ENCODE measurements around the gene VPS39.

Gene VPS39

DNA sequence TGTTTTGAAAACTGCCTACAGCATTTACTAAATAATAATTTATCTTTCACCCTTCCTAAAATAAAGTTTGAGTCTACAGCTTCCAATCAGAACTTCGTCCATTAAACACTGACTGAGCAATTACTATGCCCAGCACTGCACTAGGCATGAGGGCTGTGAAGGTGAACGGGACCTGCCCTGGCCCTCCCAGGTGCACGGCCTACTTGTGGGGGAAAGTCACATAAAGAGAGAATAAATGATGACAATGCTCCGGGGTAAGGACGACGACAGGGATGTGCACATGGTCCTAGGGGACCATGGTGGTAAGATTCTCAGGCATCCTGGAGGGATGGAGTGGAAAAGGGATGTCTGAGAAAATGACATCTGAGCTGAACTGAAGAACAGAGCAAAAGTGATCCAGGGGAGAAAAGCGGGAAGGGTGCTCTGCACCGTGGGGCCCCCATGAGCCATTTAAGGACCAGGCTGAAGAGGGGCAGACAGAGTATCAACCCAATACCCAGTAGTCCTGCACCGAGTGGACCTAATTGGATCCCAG is 63.2 kb downstream of the VPS39 start:
- DNase-seq (ENCODE audit: low read depth), result no peak

DNA sequence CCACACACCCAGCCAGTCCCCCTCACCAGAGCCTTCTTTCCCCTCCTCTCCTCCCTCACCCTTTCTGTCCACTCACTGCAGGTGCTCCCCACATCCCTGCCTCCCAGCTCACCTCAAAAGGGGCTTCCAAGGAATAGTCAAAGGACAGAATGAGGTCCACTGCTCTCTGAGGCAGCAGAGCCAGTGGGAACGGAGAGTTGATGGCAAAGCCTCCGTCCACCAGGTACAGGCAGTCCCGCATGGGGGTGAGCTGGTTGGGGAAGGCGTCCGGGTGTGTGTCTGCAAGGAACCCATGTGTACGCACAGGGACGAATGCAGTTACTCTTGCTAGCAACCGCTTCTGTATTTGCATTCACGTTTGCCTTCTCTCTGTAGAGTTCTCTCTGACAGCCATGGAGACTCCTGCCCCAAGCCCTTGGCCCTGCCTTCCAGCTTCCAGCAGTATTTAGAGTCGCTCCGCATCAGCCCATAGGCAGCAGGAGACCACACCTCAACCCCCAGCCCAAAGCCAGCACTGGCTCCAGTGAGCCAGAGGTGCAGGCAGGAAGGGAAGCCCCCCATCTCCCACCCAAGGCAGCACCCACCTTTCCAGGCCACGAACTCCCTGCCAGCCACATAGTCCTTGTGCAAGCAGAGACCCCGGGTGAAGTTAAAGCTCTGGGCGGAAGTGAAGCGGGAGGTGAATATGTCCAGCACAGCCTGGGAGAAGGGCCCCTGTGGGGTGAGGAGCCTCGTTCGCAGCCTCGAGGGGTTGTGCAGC is 64.1 kb downstream of the VPS39 start:
- no peak for DNase-seq (ENCODE audit: low read depth)

DNA sequence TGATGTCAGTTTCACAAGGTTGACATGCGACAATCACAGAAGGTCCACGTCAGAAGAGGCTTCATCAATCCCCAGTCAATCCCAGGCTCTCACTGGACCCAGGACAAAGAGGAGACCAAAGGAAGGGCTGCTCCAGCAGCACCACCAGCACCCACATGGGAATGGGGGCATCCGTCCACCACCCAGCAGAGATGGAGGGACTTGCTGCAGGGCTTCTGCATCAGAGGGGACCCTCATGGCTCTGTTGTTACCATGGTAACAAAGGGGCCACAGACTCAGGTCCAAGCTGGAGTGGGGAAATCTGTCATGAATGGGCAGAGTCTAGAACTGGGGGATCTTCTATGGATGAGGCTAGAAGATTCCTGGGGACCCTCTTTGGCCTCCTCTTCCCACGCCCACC is 64.7 kb downstream of the VPS39 start:
- DNase-seq (ENCODE audit: low read depth), result no peak

DNA sequence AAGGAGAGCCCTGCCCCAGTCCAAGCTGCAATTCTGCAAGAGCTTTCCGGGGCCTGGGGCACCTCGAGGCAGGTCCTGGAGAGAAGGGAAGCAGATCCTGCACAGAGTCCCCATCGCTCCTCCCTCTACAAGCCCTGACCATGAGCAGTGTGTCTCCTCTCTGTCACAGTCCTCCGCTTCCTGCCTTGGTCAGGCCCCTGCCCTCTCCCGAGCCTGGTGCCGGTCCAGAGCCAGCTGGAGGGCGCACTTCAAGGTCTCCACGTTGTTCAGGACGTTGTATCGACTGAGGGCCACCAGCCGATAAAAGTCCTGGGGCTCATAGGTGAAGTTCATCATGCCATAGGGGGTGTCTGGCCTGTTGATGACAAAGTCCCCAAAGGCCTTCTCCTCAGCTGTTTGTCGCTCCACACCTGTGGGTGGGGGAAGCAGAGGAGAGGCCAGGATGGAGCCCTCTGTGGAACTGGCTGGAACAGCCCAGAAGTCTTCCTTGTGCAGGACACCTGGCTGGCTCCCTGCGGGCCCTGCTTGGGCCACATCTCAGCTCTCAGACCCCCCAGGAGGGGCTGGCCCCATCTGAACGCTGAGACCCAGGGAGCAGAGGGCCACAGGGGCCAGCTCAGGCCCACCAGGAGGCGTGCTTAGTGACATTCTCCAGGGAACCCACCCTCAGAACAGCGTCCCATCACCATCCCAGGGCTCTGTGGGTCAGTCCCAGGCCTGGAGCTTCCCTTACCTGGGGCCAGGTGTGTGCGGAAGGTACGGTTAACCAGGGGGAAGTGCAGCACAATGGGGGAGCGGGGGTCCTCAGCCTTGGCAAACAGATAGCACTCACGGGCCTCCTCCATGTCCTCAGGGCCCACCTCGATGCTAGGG is 66.1 kb downstream of the VPS39 start:
- DNase-seq (ENCODE audit: low read depth), result no peak

DNA sequence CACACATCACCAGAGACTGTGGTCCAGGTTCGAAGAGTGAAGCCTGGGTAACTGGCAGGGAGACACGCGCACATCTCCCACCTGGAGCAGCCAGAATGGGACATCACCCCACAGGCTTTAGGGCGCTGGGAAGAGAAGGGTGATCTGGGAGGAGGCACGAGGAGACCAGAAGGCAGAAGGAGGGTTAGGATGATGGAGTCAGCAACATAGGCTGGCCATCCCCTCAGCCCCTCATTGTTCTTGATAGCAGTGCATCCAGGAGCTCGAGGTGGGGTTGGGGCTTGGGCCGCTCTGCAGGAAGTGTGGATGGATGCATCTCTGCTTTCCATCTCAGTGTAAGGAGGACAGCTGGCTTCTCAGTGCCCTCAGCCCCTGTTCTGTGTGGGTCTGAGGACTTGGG is 66.9 kb downstream of the VPS39 start:
- no peak for DNase-seq (ENCODE audit: low read depth)

DNA sequence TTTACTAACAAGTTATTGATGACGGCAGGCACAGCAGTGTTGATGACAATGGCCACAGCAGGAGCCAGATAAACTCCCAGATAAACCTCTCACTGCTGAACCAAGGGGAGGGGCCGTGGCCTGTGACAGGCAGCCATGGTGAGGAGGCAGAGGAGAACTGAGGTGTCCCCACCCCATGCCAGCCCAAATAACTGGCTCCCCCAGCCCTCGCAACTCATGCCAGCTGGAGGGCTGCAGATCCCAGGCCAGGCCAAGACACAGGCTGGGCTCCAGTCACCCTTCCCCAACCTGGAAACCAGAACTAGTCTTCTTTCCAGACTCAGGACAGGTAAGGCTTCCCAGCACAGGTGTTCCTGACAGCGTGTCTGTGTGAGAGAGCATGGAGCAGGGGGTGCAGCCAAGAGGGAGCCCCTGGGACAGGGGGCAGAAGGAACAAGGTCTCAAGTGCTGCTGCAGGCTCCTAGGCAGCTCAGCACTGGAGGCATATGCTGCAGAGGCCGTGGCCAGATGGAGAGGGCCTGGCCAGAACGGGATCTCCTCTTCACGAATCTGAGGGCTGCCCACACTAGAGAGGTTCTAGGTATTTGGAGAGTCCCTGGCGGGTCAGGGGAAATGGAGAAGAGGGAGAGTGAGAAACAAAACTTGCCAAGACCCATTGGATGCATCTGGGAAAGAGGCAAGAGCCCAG is 67.6 kb downstream of the VPS39 start:
- no peak for DNase-seq (ENCODE audit: low read depth)

DNA sequence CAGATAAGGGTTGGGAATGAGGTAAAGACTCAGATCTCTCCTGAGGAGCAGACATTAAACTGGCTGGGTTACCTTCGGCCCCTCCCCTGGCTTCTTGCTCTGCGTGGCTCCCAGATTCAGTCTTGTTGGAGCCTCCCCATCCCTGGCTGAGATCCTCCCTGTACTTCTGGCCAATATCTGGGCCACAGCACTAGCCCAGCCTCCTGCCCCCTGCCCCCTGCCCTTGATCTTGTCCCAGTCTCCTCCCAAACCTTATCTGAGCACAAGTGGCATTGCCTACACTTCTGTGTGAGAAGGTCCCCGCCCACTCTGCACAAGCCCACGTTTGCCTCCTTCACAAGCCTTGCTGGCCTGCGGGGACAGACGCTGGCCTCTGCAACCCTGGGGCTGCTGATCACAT is 68.5 kb downstream of the VPS39 start:
- no peak for DNase-seq (ENCODE audit: low read depth)

DNA sequence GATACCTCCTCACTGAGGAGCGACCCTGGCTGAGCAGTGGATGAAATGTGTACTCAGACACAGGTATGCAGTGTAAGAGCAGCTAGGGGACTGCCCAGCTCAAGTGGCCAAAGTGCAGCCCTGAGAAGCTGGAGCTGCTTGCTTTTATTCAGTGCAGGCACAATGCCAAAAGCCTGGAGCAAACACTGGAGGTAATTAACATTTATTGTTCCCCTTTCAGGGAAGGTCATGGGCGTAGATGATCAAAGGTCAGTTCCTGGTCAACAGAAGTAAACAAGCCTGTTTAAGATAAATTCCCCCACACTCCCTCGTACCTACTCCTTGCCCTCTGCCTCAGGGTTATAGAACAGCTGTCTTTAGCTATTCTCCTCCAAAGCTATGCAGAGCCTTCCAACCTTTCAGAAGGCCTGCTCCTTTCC is 69.1 kb downstream of the VPS39 start:
- no peak for DNase-seq (ENCODE audit: low read depth)

DNA sequence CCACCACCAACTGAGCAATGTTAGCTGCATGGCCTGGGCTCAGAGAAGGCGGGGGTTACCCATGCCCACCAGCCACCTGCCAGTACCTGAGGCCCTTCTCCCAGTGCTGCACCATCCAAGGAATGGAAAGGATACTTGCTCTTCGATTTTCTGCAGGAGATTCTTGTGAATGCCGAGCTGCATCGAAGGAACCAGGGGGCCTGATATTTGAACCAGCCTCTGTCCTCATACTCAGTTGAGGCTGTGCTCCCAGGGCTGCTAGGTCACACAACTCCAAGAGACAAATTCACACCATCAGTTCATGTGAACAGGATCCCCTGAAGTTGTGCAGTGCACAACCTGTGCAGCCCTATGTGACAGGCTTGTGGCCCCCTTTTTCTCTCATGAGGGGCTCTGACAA is 69.7 kb downstream of the VPS39 start:
- DNase-seq (ENCODE audit: low read depth), result no peak

DNA sequence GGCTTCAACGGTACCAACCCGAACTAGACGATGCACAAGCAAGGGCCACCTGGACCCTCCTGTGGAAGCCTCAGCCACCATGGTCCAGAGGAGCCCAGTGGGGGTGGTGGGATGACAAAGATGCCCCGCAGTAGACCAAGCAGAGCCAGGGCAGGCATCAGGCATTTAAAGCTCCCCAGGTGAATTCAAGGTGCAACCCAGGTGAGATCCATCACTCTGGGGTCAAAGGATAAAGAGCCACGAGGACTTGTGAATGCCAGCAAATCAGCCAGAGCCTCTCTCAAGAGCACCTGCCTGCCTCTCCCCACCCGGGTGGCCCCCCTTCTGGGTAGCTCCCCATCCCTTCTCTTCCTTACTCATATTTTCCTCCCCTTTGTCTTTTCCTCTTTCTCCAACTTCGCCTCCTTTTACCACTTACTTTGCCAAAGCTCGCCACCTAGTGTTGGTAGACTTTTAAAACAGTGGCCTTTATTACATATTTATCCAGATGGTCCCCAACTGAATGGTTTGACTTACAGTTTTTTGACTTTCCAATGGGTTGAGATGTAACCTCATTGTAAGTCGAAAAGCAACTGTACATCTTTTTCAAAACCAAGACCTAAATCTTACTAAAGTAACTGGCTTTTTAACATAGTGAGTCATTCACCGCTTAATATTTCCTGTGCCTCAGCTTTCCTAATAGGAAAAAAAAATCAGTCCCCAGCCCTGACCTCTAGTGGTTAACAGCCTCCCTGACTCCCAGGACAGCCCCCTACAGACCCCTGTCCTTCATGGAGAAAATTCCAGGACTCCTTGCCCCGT is 70.4 kb downstream of the VPS39 start:
- DNase-seq (ENCODE audit: low read depth), result no peak

DNA sequence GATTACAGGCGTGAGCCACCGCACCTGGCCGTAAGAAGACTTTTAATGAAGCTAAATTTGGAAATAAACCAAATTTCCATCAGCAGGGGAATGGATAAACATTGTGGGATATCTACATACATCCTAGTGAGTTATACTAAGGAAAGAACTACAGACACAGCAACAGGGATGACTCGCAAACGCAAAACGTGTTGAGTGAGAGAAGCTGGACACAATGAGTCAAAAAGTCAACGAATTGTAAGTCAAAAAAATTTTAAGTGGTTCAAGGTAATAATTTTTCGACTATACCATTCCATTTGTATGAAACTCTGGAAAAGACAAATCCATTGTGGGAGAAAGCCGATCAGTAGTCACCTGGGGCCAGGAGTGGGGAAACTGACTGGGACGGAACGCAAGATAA is 71.6 kb downstream of the VPS39 start:
- DNase-seq (ENCODE audit: low read depth), result no peak

DNA sequence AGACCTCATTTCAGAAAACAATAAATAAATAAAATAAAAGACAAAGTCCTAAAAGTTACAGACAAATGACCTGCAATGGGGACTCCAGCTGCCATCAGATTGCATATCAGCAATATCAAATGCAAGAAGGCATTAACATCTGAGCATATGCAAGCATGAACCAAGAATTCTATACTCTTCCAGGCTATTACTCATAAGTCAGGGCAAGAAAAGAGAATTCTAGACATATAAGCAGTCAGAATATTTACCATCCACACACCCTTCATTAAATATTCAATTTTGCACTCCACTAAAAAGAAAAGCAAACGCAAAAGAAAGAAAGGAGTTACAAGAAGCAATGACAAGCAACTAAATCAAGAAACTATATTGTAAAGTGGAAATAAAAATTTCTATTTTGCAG is 72.8 kb downstream of the VPS39 start:
- DNase-seq (ENCODE audit: low read depth), result no peak

DNA sequence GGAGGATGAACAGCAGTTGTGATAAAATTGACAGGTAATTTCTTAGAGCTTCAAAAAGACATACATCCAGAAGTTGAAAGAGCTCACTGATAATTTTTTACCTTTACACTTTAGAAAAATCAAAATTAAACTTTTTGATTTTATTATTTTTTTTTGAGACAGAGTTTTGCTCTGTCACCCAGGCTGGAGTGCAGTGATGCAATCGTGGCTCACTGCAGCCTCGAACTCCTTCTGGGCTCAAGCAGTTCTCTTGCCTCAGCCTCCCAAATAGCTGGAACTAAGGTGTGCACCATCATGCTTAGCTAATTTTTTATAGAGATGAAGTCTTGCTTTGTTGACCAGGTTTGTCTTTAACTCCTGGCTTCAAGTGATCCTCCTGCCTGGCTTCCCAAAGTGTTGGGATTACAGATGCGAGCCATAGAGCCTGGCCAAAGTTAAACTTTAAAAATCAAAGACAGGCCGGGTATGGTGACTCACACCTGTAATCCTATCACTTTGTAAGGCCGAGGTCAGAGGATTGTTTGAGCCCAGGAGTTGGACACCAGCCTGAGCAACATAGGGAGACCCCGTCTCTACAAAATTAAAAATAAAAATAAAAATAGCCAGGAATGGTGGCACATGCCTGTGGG is 73.4 kb downstream of the VPS39 start:
- DNase-seq (ENCODE audit: low read depth), result no peak

DNA sequence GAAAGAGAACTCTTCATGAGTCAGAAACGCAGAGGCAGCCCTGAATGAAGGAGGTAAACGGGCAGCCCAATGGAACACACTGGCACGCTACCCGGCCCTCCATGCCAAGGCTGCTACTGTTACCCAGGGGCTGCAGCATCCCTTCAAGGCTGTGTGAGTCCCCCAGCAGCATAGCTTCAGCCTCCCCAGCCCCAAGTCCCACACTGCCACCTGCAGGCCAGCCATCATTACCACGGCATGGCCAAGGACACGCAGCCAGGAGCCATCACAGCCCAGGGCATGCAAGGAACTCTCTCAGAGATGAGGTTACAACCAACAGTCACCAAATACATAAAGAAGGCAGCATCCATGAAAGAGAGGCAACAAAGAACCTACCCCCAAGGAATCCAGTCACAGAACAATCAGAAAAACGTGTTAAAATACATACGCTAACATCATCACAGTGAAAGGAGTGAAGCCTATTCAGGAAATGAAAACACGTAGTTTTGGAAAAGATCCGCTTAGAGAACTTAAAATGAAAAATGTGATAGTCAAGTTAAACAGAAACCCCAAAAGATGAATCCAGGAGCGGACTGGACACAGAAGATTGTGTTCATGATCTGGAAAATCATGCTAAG is 74.1 kb downstream of the VPS39 start:
- DNase-seq (ENCODE audit: low read depth), result peak; percentile 8

DNA sequence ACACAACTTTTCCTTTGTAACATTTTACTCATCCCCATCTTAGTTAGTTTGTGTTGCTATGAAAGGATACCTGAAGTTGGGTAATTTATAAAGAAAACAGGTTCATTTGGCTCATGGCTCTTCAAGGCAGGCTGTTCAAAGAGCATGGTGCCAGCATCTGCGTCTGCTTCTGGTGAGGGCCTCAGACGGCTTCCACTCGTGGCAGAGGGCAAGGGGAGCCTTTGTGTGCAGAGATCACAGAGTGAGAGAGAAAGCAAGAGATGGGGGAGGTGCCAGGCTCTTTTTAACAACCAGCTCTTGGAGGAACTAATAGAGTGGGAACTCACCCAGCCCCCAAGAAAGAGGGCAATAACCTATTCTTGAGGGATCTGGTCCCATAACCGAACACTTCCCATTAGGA is 74.7 kb downstream of the VPS39 start:
- DNase-seq (ENCODE audit: low read depth), result no peak

DNA sequence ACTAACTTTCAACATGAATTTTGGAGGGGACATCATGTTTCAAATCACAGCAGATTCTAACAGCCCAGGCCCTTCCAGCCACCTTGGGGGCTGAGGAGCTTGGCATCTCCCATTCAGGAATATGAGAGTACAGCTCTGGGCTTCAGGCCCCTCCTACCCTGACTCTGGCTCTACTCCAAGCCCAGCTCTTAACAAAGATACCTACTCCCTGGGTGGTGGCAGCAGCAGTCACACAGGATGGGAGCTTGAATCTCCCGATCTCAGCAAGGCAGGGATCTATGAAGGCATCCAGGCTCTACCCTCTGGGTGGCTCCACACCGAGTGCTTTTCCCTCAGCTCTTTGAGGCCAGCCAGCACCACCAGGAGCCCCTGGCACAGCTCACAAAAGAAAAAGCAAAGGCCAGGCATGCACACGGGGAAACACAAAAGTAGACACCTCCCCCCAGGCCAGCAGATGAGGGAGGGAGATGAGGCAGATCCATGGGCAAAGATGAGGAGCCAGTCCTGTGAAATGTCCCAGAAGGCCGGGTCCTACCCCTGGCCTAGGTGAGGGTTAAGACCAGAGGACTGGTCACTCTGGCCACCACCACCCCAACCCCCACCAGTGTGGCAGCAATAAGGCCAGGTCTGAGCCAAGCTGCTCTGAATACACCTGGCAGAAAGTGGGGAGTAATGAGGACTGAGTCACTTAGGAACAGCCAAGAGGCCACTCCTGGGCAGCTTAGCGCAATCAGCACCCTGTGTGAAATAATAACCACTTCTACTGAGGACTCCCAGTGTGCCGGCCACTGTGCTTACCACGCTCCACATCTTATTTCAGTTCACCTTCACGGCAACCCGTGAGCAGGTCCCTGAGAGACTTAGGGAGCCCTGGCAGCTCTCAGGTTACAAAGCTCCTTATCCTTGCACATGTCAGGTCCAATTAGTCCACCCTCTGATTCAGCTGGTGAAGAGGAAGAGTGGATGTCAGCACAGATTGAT is 76.0 kb downstream of the VPS39 start:
- DNase-seq (ENCODE audit: low read depth), result no peak

DNA sequence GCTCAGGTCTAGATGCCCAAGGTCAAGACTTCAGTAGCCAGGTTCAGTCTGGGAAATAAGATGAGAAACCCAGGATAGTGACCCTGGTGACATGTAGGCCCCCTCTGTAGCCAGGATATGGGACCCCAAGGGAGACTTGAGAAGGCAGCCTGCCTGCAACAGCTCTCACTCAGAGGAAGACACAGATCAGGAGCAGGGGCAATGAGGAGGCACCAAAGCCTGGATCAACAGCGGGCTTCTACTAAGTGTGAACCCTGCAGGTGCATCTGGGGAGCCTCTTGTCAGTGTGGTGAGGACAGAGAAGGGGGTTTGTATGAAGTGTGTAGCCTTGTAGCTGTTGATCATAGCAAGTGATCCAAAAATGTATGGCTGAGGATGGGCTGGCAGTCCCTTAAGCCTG is 77.1 kb downstream of the VPS39 start:
- DNase-seq (ENCODE audit: low read depth), result no peak

DNA sequence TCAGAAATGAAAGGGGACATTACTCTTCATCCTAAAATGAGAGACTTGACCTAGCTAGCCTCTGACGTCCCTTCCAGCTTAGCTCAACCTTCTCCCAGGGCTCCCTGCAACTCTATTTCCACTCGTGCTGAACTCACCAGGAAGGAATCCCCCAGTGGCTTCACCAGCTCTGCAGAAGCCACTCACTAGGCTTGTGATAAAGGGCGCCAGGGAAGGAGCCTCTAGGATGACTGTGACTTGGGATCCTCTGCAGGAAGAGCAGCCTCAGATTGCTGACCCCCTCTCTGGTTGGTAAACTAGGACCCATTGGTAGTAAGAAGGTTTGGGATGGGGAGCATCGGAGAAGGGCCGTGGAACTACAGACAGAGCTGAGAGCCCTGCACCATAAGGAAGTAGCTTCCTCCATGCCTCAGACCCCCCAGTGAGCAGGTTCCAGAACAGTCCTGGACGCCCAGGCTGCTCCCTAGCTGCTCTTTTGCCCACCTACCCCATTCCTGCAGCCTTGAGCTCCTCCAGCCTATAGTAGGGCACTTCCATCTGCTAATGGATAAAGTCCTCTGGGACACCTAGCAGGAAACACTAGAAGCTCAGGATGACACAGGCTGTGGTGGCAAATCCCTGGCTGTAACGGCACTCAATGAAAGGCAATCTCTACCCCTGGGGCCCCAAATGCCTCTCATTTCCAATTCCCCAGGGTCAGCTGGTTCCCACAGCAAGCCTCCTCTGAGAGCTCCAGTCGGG is 77.7 kb downstream of the VPS39 start:
- no peak for DNase-seq (ENCODE audit: low read depth)

DNA sequence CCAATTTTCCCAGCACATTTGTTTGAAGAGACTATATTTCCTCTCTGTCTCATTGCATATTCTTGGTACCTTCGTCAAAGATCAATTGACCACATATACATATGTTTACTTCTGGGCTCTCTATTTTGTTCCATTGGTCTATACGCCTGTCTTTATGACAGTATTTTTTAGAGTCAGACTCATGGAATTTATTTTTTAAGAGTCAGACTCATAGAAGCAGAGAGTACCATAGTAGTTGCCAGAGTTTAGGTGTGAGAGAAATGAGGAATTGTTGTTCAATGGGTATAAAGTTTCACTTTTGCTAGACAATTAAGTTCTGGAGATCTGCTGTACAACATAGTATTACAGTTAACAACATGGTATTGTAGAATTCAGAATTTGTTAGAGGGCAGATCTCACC is 78.7 kb downstream of the VPS39 start:
- no peak for DNase-seq (ENCODE audit: low read depth)
